Endometrial microvascular endothelial cells (primary cell): ENCODE measurements around the gene ZFYVE16. TPM values are rescaled to one million over a fixed set of nuclear protein-coding genes. Genes with fewer than 3 reads are reported as not detected.
"Not testable (repeated sequence)": the region's sequence is repeated elsewhere in the genome, so short reads cannot be mapped to it uniquely, and the experiment has no call there.

Source experiments
- in situ Hi-C: cut with HindIII; loops from 2 replicates; pipeline ENCODE4 v1.10.0; 2017; ENCODE audit warnings: low sequenced_read_pairs, low pct_unique_long_range_greater_than_20kb; ENCODE audit errors: inconsistent ontology term
- total RNA-seq: library from RNA; depleted of rRNA; stranded (reverse); fragments of >200 nt; gene quantifications from one replicate; pipeline ENCODE4 v1.2.3, GENCODE V29; 2015; ENCODE audit errors: inconsistent ontology term

Gene ZFYVE16
- total RNA-seq, 1 donor from 2014 or later, result 36.3 TPM

- in situ Hi-C loops, result no loop called here
Observed at GRCh38 chr5:80481019-80481893, 73.4 kb downstream of the ZFYVE16 start.

DNA sequence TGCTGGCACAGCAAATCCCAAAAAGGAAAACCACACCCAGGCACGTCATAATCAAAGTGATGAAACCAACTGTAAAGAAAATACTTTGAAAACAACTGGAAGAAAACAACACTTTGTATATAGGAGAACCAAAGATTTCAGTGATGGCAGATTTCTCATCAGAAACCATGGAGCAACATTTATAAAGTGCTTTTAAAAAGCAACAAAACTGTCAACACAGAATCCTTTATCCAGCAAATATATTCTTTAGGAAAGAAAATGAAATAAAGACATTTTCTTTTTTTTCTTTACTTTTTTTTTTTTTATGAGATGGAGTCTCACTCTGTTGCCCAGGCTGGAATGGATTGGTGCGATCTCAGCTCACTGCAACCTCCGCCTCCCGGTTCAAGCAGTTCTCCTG is 74.7 kb downstream of the ZFYVE16 start:
- in situ Hi-C loops, result no loop called here

GRCh38 chr5:80483636-80484232 is 75.9 kb downstream of the ZFYVE16 start:
- in situ Hi-C loops, result no loop called here

GRCh38 chr5:80487444-80487828 is 79.6 kb downstream of the ZFYVE16 start:
- in situ Hi-C loops, result no loop called here

DNA sequence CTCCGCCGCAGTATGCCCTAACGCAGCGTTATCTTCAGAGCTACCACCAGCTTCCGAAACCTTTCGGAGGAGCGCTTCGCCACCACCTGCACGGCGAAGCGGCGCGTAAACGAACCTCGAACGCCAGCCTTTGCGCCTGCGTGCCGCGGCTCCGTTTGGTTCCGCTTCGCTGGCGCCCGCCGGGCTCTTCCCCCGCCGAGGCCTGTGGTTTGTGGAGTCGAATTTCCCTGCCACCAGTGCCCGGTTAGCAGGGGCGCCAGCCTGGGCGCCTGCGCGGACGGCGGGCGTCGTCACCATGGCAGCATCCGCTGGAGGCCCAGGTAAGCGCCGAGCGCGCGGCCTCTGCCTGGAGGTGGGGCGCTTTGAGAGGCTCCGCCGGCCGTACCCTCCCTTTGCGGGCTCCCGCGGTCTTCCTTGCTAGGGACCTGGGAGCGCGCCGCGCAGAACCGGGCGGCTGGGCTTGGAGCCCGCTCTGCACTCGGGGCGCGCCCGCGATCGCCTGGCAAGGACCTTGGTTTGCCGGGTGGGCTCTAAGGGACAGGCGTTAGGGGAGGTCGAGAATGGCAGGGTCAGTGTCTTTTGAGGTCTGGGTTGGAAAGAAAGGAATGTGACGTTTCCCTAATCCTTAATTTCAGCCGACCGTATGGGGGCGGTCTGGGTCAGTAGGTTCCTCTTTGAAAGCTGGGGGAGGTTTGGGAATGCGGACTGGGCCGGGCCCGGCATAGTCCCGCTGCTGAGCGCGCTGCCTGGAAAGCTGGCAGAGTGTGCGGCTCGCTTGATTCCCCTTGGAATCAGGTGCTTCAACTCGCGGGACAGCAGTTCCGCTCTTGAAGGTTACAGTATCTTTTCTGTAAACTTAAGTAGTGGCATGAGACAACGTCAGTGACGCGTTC is 80.2 kb downstream of the ZFYVE16 start, which contains the start of gene FAM151B:
TSS of gene FAM151B (plus strand) at position 272 of the 893 bp plus-strand sequence. CDS start at position 296, 24 bp downstream.
- in situ Hi-C loops, result no loop called here

GRCh38 chr5:80491296-80491695 is 83.4 kb downstream of the ZFYVE16 start:
- in situ Hi-C loops, result no loop called here

GRCh38 chr5:80492741-80493140 is 84.9 kb downstream of the ZFYVE16 start:
- in situ Hi-C loops, result no loop called here

GRCh38 chr5:80493443-80493842 is 85.6 kb downstream of the ZFYVE16 start:
- in situ Hi-C loops, result not testable (repeated sequence)

DNA sequence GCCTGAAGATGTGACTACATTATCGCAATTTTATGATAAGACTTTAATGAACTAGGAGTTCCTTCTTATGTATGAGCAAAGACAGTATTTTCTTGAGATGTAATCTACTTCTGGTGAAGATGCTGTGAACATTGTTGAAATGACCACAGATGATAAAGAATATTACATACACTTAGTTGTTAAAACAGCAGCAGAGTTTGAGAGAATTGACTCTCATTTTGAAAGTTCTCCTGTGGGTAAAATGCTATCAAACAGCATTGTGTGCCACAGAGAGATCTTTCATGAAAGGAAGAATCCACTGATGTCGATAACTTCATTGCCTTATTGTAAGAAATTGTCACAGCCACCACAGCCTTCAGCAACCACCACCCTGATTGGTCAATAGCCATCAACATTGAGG is 88.0 kb downstream of the ZFYVE16 start:
- in situ Hi-C loops, result no loop called here

- in situ Hi-C loops, result no loop called here
Observed at GRCh38 chr5:80502800-80503199, 94.9 kb downstream of the ZFYVE16 start.

- in situ Hi-C loops, result no loop called here
Observed at GRCh38 chr5:80503641-80504040, 95.8 kb downstream of the ZFYVE16 start.

DNA sequence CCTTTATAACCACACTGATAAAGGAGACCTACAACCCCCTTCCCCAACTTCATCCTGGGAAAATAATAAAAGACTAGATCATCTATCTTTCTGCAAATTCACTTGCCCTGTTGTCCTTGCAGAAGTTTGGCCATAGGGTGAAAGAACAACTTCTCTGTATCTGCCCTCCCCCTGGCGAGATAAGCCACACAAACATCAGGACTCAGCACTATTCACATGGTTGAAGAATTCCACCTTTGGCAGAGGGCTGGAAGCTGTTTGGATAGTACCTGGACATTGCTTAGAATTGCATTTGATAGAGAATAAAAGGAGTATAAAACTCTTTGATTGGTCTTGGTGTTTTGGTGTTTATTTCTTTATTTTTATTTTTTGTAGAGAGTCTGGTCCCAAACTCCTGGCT is 97.0 kb downstream of the ZFYVE16 start:
- in situ Hi-C loops, result no loop called here

DNA sequence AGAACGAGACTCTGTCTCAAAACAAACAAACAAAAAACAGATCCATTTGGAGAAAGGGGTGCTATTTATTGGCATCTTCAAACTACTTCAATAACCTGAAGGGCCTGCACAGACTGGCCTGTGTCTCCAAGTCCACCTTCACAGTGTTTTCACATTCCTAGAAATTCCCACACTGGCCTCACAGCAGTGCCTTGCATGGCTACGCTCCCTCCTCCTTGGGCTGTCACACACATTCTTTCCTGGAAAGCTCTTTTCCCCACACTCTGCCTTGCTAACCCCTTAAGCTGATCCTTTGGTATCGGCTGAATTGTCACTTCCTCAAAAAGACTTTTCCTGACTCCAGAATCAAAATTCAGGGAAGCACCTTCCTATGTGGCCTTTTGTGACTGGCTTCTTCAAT is 99.8 kb downstream of the ZFYVE16 start:
- in situ Hi-C loops, result no loop called here

- in situ Hi-C loops, result no loop called here
Observed at GRCh38 chr5:80508844-80509243, 101.0 kb downstream of the ZFYVE16 start.

DNA sequence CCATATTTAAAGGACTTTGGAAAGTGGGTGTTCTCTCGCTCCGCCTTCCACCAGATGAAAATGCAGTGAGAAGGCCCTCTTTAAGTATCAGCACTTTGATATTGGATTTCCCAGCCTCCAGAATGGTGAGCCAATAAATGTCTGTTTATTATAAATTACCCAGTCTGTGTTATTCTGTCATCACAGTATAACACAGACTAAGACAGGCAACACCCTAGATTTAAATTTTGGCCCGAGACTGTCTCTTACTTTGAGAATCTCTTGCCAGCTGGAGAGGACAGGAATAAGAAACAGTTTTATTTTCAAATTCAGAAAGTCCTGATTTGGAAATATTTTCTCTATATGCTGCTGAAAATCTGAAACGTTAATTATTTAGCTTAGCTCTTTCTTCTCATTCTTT is 101.5 kb downstream of the ZFYVE16 start:
- in situ Hi-C loops, result no loop called here

- in situ Hi-C loops, result no loop called here
Observed at GRCh38 chr5:80516826-80517225, 109.0 kb downstream of the ZFYVE16 start.
